WTC11 (cell line): ENCODE results near the gene LYPLA2. TPM values are rescaled to one million over a fixed set of nuclear protein-coding genes. Genes with fewer than 3 reads are reported as not detected.

Experiments used
- ATAC-seq: fragments of 200-7000 bp; cut with Tn5 transposase; 2 replicates; pipeline ENCODE4 v1.10.0; 2021; ENCODE audit warnings: mild to moderate bottlenecking, moderate library complexity
- CTCF ChIA-PET: fragments of 300-600 bp; sonication (Branson Sonifier 250); formaldehyde crosslinking; loops from one replicate; lab custom pipeline; 2021; ENCODE audit warnings: antibody characterized with exemption; lab: Charles Lee
- POLR2A ChIA-PET: fragments of 350-600 bp; sonication (Branson Sonifier 250); formaldehyde crosslinking; loops from one replicate; lab custom pipeline; 2021; ENCODE audit warnings: antibody characterized with exemption; lab: Charles Lee
- DNase-seq: peaks from one replicate; pipeline ENCODE4 v3.0.0; 2021; ENCODE audit warnings: low spot score
- H3K27ac Mint-ChIP-seq: 2 replicates; pipeline ENCODE4 v1.8.0; 2021; ENCODE audit warnings: mixed read lengths
- H3K27me3 Mint-ChIP-seq: 2 replicates; pipeline ENCODE4 v1.8.0; 2021; ENCODE audit warnings: low read depth, mild to moderate bottlenecking, moderate library complexity, mixed read lengths
- H3K36me3 Mint-ChIP-seq: 2 replicates; pipeline ENCODE4 v1.8.0; 2021; ENCODE audit warnings: mixed read lengths
- H3K4me1 Mint-ChIP-seq: 2 replicates; pipeline ENCODE4 v1.8.0; 2022; ENCODE audit warnings: mixed read lengths
- H3K4me3 Mint-ChIP-seq: 2 replicates; pipeline ENCODE4 v1.8.0; 2021; ENCODE audit warnings: mild to moderate bottlenecking, moderate library complexity, mixed read lengths
- H3K9me3 Mint-ChIP-seq: 2 replicates; pipeline ENCODE4 v1.8.0; 2021; ENCODE audit warnings: mixed read lengths
- ARID4B ChIP-seq: sonication (generic); formaldehyde crosslinking; IDR thresholded peaks from 2 replicates; pipeline ENCODE4 v1.8.0; 2023; ENCODE audit warnings: missing genetic modification reagents, mild to moderate bottlenecking, borderline replicate concordance
- CDX4 ChIP-seq: fragments of 250-450 bp; sonication (Bioruptor Pico); IDR thresholded peaks from 2 replicates; pipeline ENCODE4 v1.9.0; 2021; ENCODE audit warnings: moderate library complexity, mild to moderate bottlenecking, inconsistent platforms, borderline replicate concordance
- E2F4 ChIP-seq: sonication (generic); formaldehyde crosslinking; IDR thresholded peaks from 2 replicates; pipeline ENCODE4 v1.8.1; 2022; ENCODE audit warnings: low read depth, mild to moderate bottlenecking, moderate library complexity, missing genetic modification reagents, borderline replicate concordance
- FOXP1 ChIP-seq: sonication (generic); formaldehyde crosslinking; IDR thresholded peaks from 2 replicates; pipeline ENCODE4 v1.8.0; 2022; ENCODE audit warnings: missing genetic modification reagents, mild to moderate bottlenecking, moderate library complexity, borderline replicate concordance
- MXD4 ChIP-seq: fragments of 250-450 bp; sonication (Bioruptor Pico); IDR thresholded peaks from 2 replicates; pipeline ENCODE4 v1.8.0; 2021; ENCODE audit warnings: mild to moderate bottlenecking, moderate library complexity, borderline replicate concordance
- NR1H2 ChIP-seq: sonication (generic); formaldehyde crosslinking; IDR thresholded peaks from 2 replicates; pipeline ENCODE4 v1.9.0; 2021; ENCODE audit warnings: mild to moderate bottlenecking, moderate library complexity, missing genetic modification reagents
- OVOL2 ChIP-seq: fragments of 250-450 bp; sonication (Bioruptor Pico); IDR thresholded peaks from 2 replicates; pipeline ENCODE4 v1.9.0; 2021; ENCODE audit warnings: mild to moderate bottlenecking, borderline replicate concordance
- TEAD1 ChIP-seq: sonication (generic); formaldehyde crosslinking; IDR thresholded peaks from 2 replicates; pipeline ENCODE4 v1.8.0; 2022; ENCODE audit warnings: mild to moderate bottlenecking, missing genetic modification reagents
- ZBTB43 ChIP-seq: sonication (generic); formaldehyde crosslinking; IDR thresholded peaks from 2 replicates; pipeline ENCODE4 v1.8.1; 2023; ENCODE audit warnings: mild to moderate bottlenecking, missing genetic modification reagents
- ZNF512 ChIP-seq: sonication (generic); formaldehyde crosslinking; IDR thresholded peaks from 2 replicates; pipeline ENCODE4 v1.8.1; 2022; ENCODE audit warnings: missing genetic modification reagents, borderline replicate concordance
- ZSCAN18 ChIP-seq: fragments of 250-450 bp; sonication (Bioruptor Pico); IDR thresholded peaks from 2 replicates; pipeline ENCODE4 v2.1.2; 2022; ENCODE audit warnings: mild to moderate bottlenecking, moderate library complexity
- total RNA-seq: library from RNA; stranded (reverse); gene quantifications from 3 replicates; pipeline ENCODE4 v1.2.3, GENCODE V29; 2021

LYPLA2 gene
- total RNA-seq, 1 experiment from 2014 or later, result 164 TPM

GRCh38 chr1:23757812-23758211 is 33.1 kb upstream of the LYPLA2 start:
- H3K36me3 Mint-ChIP-seq, result peaks cover 81% of the 10 kb centered on the region
- TF ChIP-seq MXD4 (CRISPR knock-in tag), result no peak
- ChIA-PET POLR2A (interaction anchor here (0.7 kb wide), 1 partner anchor 458 kb away, joined by 3 read pairs; no protein-coding TSS in a partner anchor), CTCF (interaction anchor here (1.4 kb wide), 1 partner anchor 14 kb away, joined by 4 read pairs; no protein-coding TSS in a partner anchor)
- ATAC-seq (no peak), DNase-seq (no peak)
- no peaks in the 10 kb centered on the region for H3K4me1 Mint-ChIP-seq
- H3K4me3 Mint-ChIP-seq, result no peak overlapping the region
- H3K27me3 Mint-ChIP-seq, result no peaks in the 10 kb centered on the region
- no peak overlapping the region for H3K27ac Mint-ChIP-seq
- H3K9me3 Mint-ChIP-seq, result no peaks in the 10 kb centered on the region

GRCh38 chr1:23759277-23759676 is 31.7 kb upstream of the LYPLA2 start:
- CTCF ChIA-PET, result interaction anchor here (1.8 kb wide), 1 partner anchor 13 kb away, joined by 11 read pairs; no protein-coding TSS in a partner anchor
- peaks cover 67% of the 10 kb centered on the region for H3K36me3 Mint-ChIP-seq
- no peaks in the 10 kb centered on the region for H3K9me3 Mint-ChIP-seq
- TF ChIP-seq ZSCAN18 (CRISPR knock-in tag), result no peak
- no peak for TF ChIP-seq NR1H2
- TF ChIP-seq ZNF512 (CRISPR knock-in tag), result no peak
- no peak for TF ChIP-seq OVOL2 (CRISPR knock-in tag)
- TF ChIP-seq CDX4 (CRISPR knock-in tag), result no peak
- no peak for TF ChIP-seq TEAD1
- no peak for TF ChIP-seq E2F4
- no peak for TF ChIP-seq MXD4 (CRISPR knock-in tag)
- ATAC-seq, result no peak
- no peak for DNase-seq
- H3K27me3 Mint-ChIP-seq, result no peaks in the 10 kb centered on the region
- H3K27ac Mint-ChIP-seq, result no peak overlapping the region
- POLR2A ChIA-PET, result no interaction called here
- no peaks in the 10 kb centered on the region for H3K4me1 Mint-ChIP-seq
- no peak overlapping the region for H3K4me3 Mint-ChIP-seq

GRCh38 chr1:23763041-23763577 is 27.8 kb upstream of the LYPLA2 start:
- Mint-ChIP-seq H3K4me3 (no peak overlapping the region), H3K9me3 (no peaks in the 10 kb centered on the region), H3K27me3 (no peaks in the 10 kb centered on the region), H3K36me3 (peaks cover 34% of the 10 kb centered on the region), H3K27ac (no peak overlapping the region), H3K4me1 (no peaks in the 10 kb centered on the region)
- ChIA-PET CTCF (interaction anchor here (0.9 to 1.0 kb wide), 2 partner anchors 9 to 18 kb away, joined by 3 read pairs; no protein-coding TSS in a partner anchor), POLR2A (no interaction called here)
- no peak for DNase-seq
- TF ChIP-seq FOXP1 (CRISPR knock-in tag), result no peak
- TF ChIP-seq ZBTB43 (CRISPR knock-in tag), result no peak
- no peak for ATAC-seq

GRCh38 chr1:23768733-23769132 is 22.2 kb upstream of the LYPLA2 start:
- Mint-ChIP-seq H3K4me3 (no peak overlapping the region), H3K27me3 (no peaks in the 10 kb centered on the region), H3K36me3 (peaks cover 5% of the 10 kb centered on the region; the same call in 1 of the 2 replicates), H3K4me1 (no peaks in the 10 kb centered on the region), H3K9me3 (no peaks in the 10 kb centered on the region), H3K27ac (no peak overlapping the region)
- POLR2A ChIA-PET, result no interaction called here
- DNase-seq, result no peak
- CTCF ChIA-PET, result interaction anchor here (0.8 kb wide), 1 partner anchor 272 kb away, joined by 3 read pairs; no protein-coding TSS in a partner anchor
- no peak for ATAC-seq
- TF ChIP-seq ARID4B, result no peak
- TF ChIP-seq ZNF512 (CRISPR knock-in tag), result no peak
